HepG2 (cell line): ENCODE measurements around the gene PHTF1. TPM values are rescaled to one million over a fixed set of nuclear protein-coding genes. Genes with fewer than 3 reads are reported as not detected.

Experiments
- ATRX ChIP-seq: sonication (generic); formaldehyde crosslinking; IDR thresholded peaks from 2 replicates; pipeline ENCODE4 v1.4.0; 2020; ENCODE audit warnings: missing genetic modification reagents, borderline replicate concordance
- BRCA1 ChIP-seq: sonication (generic); formaldehyde crosslinking; IDR thresholded peaks from 2 replicates; pipeline ENCODE4 v1.4.0; 2020; ENCODE audit warnings: missing genetic modification reagents
- DMAP1 ChIP-seq: IDR thresholded peaks from 2 replicates; pipeline ENCODE4 v1.6.1; 2016
- EED ChIP-seq: sonication (generic); formaldehyde crosslinking; IDR thresholded peaks from 2 replicates; pipeline ENCODE4 v1.5.0; 2020; ENCODE audit warnings: mild to moderate bottlenecking, missing genetic modification reagents
- NFIC ChIP-seq: IDR thresholded peaks from 2 replicates; pipeline ENCODE4 v1.6.1; 2012; ENCODE audit warnings: mild to moderate bottlenecking, low read length, inconsistent platforms
- NFKBIZ ChIP-seq: IDR thresholded peaks from 2 replicates; pipeline ENCODE4 v1.6.1; 2018; ENCODE audit warnings: missing genetic modification reagents, missing compliant biosample characterization
- NR2F2 ChIP-seq: IDR thresholded peaks from 2 replicates; pipeline ENCODE4 v1.6.1; 2012; ENCODE audit warnings: low read depth, inconsistent platforms, borderline replicate concordance
- REL ChIP-seq: sonication (generic); formaldehyde crosslinking; conservative IDR thresholded peaks from 2 replicates; pipeline ENCODE4 v1.8.0; 2022; ENCODE audit warnings: mild to moderate bottlenecking, missing genetic modification reagents, moderate library complexity
- RFXANK ChIP-seq: IDR thresholded peaks from 2 replicates; pipeline ENCODE4 v1.6.1; 2016
- STAG1 ChIP-seq: sonication (generic); formaldehyde crosslinking; IDR thresholded peaks from 2 replicates; pipeline ENCODE4 v1.4.0; 2020; ENCODE audit warnings: missing genetic modification reagents
- SYNCRIP ChIP-seq: fragments of 200-400 bp; formaldehyde crosslinking; IDR thresholded peaks from 2 replicates; pipeline ENCODE4 v1.6.1; 2018; ENCODE audit warnings: mild to moderate bottlenecking, low read depth, low read length; ENCODE audit not compliant: insufficient read depth
- TBL1XR1 ChIP-seq: fragments of 150-350 bp; IDR thresholded peaks from 2 replicates; pipeline ENCODE4 v1.6.1; 2014; ENCODE audit warnings: borderline replicate concordance, low read length; ENCODE audit not compliant: partially characterized antibody
- U2AF1 ChIP-seq: fragments of 200-400 bp; formaldehyde crosslinking; optimal IDR thresholded peaks from 2 replicates; pipeline ENCODE3; 2017; ENCODE audit warnings: mild to moderate bottlenecking, low read depth, low read length
- ZFYVE20 ChIP-seq: sonication (generic); formaldehyde crosslinking; IDR thresholded peaks from 2 replicates; pipeline ENCODE4 v1.8.0; 2023; ENCODE audit warnings: low read depth, mild to moderate bottlenecking, moderate library complexity, missing genetic modification reagents, borderline replicate concordance
- ZKSCAN1 ChIP-seq: fragments of 150-350 bp; IDR thresholded peaks from 2 replicates; pipeline ENCODE4 v1.6.1; 2014; ENCODE audit warnings: low read length
- ZNF33A ChIP-seq: sonication (generic); formaldehyde crosslinking; IDR thresholded peaks from 2 replicates; pipeline ENCODE4 v1.5.1; 2020; ENCODE audit warnings: missing genetic modification reagents, mild to moderate bottlenecking, moderate library complexity, borderline replicate concordance
- ZNF562 ChIP-seq: sonication (generic); formaldehyde crosslinking; IDR thresholded peaks from 2 replicates; pipeline ENCODE4 v1.8.0; 2022; ENCODE audit warnings: missing genetic modification reagents, borderline replicate concordance
- ZNF724P ChIP-seq: sonication (generic); formaldehyde crosslinking; IDR thresholded peaks from 2 replicates; pipeline ENCODE4 v1.8.0; 2022; ENCODE audit warnings: missing genetic modification reagents, borderline replicate concordance
- ZNF75D ChIP-seq: sonication (generic); formaldehyde crosslinking; IDR thresholded peaks from 2 replicates; pipeline ENCODE4 v1.8.1; 2023; ENCODE audit warnings: missing genetic modification reagents, mild to moderate bottlenecking, borderline replicate concordance
- ZNF841 ChIP-seq: sonication (generic); formaldehyde crosslinking; IDR thresholded peaks from 2 replicates; pipeline ENCODE4 v1.8.1; 2023; ENCODE audit warnings: missing genetic modification reagents, borderline replicate concordance
- ZSCAN20 ChIP-seq: sonication (generic); formaldehyde crosslinking; IDR thresholded peaks from 2 replicates; pipeline ENCODE4 v1.4.0; 2020; ENCODE audit warnings: missing genetic modification reagents, mild to moderate bottlenecking, borderline replicate concordance
- polyA plus RNA-seq, 8 experiments: library from polyadenylated mRNA; depleted of rRNA in 3 of 8; stranded (reverse) in 7 of 8; unstranded in 1 of 8; fragments of >200 nt; fragmentation: Illumina TruSeq in 4 of 8; extraction: Trizol in 4 of 8; gene quantifications; 2 replicates each; pipeline versions ENCODE4 v1.2.1 to v1.2.3, GENCODE V29; 2011 to 2016; ENCODE audit warnings: low read depth in 4 of 8, missing spikeins in 1 of 8, mixed read lengths in 1 of 8; ENCODE audit not compliant: insufficient read depth in 1 of 8
- total RNA-seq, 5 experiments: library from RNA; depleted of rRNA; stranded (reverse); fragments of >200 nt; fragmentation: Illumina TruSeq; extraction: Trizol; gene quantifications; 2 replicates each; pipeline ENCODE4 v1.2.3, GENCODE V29; 2016; ENCODE audit warnings: low read depth in 1 of 5
- TF ChIP-seq, protein P1 (sequence below): IDR thresholded peaks from 2 replicates; pipeline ENCODE4 v1.6.1; 2016; ENCODE audit warnings: low read depth, control low read depth
- TF ChIP-seq, protein P2 (sequence below): IDR thresholded peaks from 2 replicates; pipeline ENCODE4 v1.6.1; 2016; ENCODE audit warnings: mild to moderate bottlenecking, missing biosample characterization, missing genetic modification reagents
- TF ChIP-seq, protein P3 (sequence below): sonication (generic); formaldehyde crosslinking; IDR thresholded peaks from 2 replicates; pipeline ENCODE4 v1.5.1; 2020; ENCODE audit warnings: missing genetic modification reagents, mild to moderate bottlenecking, borderline replicate concordance
- TF ChIP-seq, protein P4 (sequence below): sonication (generic); formaldehyde crosslinking; IDR thresholded peaks from 2 replicates; pipeline ENCODE4 v1.4.0; 2020; ENCODE audit warnings: mild to moderate bottlenecking, missing genetic modification reagents
- TF ChIP-seq, protein P5 (sequence below): IDR thresholded peaks from 2 replicates; pipeline ENCODE4 v1.6.1; 2016; ENCODE audit warnings: missing compliant biosample characterization, missing genetic modification reagents, borderline replicate concordance

Gene PHTF1
- total and polyA plus RNA-seq, 2 of the 13 experiments (the other 11 are each of a cell fraction or from before 2014, with no cell fraction given) = 5.0 to 19.7 TPM

DNA sequence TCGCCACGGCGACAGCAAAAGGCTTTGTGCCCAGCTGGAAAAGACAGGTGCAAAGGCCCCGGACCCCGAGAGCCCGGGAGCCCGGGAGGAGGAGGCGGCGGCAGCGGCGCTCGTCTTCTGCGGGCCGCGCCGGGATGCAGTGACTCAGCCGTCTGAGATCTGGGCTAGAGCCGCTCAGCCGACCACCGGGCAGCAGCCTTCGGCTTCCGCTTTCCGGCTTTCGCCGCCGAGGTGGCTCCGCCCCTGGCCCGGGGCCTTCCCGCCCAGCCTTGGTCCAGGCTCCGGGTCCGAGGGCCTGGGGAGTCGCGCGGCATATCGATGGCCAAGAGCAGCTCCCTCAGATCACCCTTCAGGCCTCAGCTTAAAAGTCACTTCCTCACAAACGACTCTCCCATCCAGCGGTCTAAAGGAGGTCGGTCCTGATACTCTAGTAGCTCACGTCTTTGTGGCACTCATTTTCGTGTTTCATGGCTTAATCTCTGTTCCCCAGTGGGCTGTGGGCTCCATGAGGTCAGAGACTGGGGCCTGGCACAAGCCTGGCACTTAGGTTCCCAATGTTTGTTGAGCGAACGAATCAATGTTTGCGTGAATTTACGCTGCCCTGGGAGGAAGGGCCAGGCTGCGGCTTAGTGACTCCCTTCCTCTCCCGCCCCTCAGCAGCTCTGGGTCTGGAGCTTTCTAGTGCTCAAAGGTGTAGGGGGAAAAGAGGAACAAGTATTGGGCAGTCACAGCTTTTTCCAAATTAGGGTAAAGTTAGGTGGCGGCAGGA lies at the start of gene PHTF1 (continued):
- TF ChIP-seq, protein P1, sequence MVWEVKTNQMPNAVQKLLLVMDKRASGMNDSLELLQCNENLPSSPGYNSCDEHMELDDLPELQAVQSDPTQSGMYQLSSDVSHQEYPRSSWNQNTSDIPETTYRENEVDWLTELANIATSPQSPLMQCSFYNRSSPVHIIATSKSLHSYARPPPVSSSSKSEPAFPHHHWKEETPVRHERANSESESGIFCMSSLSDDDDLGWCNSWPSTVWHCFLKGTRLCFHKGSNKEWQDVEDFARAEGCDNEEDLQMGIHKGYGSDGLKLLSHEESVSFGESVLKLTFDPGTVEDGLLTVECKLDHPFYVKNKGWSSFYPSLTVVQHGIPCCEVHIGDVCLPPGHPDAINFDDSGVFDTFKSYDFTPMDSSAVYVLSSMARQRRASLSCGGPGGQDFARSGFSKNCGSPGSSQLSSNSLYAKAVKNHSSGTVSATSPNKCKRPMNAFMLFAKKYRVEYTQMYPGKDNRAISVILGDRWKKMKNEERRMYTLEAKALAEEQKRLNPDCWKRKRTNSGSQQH (CRISPR knock-in tag) = no peak
- no peak for TF ChIP-seq ZNF724P (CRISPR knock-in tag)
- 0 out of 2 replicates have a peak, but pooled peaks have one; percentile 10 for TF ChIP-seq REL (CRISPR knock-in tag)
- TF ChIP-seq ZSCAN20 (CRISPR knock-in tag) = peak; percentile 38; the same call in 1 of the 2 replicates
- TF ChIP-seq NFKBIZ (CRISPR knock-in tag) = no peak
- TF ChIP-seq BRCA1 (CRISPR knock-in tag) = no peak; the same call in 1 of the 2 replicates
- no peak for TF ChIP-seq RFXANK (CRISPR knock-in tag)
- TF ChIP-seq ZNF562 (CRISPR knock-in tag) = no peak
- TF ChIP-seq, protein P2, sequence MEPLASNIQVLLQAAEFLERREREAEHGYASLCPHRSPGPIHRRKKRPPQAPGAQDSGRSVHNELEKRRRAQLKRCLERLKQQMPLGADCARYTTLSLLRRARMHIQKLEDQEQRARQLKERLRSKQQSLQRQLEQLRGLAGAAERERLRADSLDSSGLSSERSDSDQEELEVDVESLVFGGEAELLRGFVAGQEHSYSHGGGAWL = peak; percentile 1; the same call in 1 of the 2 replicates
- TF ChIP-seq TBL1XR1 = peak; percentile 25
- TF ChIP-seq ZNF33A = no peak
- no peak for TF ChIP-seq ZFYVE20 (CRISPR knock-in tag)
- TF ChIP-seq ZNF75D (CRISPR knock-in tag) = no peak
- peak; percentile 84 for TF ChIP-seq DMAP1 (CRISPR knock-in tag)
- TF ChIP-seq NFIC = no peak
- no peak for TF ChIP-seq NR2F2
- no peak for TF ChIP-seq ZNF841 (CRISPR knock-in tag)
- peak; percentile 84 for TF ChIP-seq EED (CRISPR knock-in tag)
- TF ChIP-seq, protein P3, sequence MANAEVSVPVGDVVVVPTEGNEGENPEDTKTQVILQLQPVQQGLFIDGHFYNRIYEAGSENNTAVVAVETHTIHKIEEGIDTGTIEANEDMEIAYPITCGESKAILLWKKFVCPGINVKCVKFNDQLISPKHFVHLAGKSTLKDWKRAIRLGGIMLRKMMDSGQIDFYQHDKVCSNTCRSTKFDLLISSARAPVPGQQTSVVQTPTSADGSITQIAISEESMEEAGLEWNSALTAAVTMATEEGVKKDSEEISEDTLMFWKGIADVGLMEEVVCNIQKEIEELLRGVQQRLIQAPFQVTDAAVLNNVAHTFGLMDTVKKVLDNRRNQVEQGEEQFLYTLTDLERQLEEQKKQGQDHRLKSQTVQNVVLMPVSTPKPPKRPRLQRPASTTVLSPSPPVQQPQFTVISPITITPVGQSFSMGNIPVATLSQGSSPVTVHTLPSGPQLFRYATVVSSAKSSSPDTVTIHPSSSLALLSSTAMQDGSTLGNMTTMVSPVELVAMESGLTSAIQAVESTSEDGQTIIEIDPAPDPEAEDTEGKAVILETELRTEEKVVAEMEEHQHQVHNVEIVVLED = no peak; the same call in 1 of the 2 replicates
- TF ChIP-seq, protein P4, sequence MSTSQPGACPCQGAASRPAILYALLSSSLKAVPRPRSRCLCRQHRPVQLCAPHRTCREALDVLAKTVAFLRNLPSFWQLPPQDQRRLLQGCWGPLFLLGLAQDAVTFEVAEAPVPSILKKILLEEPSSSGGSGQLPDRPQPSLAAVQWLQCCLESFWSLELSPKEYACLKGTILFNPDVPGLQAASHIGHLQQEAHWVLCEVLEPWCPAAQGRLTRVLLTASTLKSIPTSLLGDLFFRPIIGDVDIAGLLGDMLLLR (CRISPR knock-in tag) = no peak; the same call in 1 of the 2 replicates
- no peak for TF ChIP-seq ZKSCAN1
- TF ChIP-seq SYNCRIP = no peak
- TF ChIP-seq U2AF1 = no peak
- no peak for TF ChIP-seq ATRX (CRISPR knock-in tag)
- TF ChIP-seq STAG1 (CRISPR knock-in tag) = 0 out of 2 replicates have a peak, but pooled peaks have one; percentile 2
- TF ChIP-seq, protein P5, sequence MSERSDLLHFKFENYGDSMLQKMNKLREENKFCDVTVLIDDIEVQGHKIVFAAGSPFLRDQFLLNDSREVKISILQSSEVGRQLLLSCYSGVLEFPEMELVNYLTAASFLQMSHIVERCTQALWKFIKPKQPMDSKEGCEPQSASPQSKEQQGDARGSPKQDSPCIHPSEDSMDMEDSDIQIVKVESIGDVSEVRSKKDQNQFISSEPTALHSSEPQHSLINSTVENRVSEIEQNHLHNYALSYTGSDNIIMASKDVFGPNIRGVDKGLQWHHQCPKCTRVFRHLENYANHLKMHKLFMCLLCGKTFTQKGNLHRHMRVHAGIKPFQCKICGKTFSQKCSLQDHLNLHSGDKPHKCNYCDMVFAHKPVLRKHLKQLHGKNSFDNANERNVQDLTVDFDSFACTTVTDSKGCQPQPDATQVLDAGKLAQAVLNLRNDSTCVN (CRISPR knock-in tag) = peak; percentile 45; the same call in 1 of the 2 replicates
